HG03196 (cell line): ENCODE measurements around the gene IFITM2.
A peak's percentile ranks its signal among the peaks of the same experiment; 100 is the strongest.
"Not testable (repeated sequence)": the region's sequence is repeated elsewhere in the genome, so short reads cannot be mapped to it uniquely, and the experiment has no call there.

ENCODE experiments used
- ATAC-seq: cut with Tn5 transposase; IDR thresholded peaks from one replicate; pipeline ENCODE4 v1.9.1; 2021; ENCODE audit not compliant: unreplicated experiment

The IFITM2 gene

DNA sequence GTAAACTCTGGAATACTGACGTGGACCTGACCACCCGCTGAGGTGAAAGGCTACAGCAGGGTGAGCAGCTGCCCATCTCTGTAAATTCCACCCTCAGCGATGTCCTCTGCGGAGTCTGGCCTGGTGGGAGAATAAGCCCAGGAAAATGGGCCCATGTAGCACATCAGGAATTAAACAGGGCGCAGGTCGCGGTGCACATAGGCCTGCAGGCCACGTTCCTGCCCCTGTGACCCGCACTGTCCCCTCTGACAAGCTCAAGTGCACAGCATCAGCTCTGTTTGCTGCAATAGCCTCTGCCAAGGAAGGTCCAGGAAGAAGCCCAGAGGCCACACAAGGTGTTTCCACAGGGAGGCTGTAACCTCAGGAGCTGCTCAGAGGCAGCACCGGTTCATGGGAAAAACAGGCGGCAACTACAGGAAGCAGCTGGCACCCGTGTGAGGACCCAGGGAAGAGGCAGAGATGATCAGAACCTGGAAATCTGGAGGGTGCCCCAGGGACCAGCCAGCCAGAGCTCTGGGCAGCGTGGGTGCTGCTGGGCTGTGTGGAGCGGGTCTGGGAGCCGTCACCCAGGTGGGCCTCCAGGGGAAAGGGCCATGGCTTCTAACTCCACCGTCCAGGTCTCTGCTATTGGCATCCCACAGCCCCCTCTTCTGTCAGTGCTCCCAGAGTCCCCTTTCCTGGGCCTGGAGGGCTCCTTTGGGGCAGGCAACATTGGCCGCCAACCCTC, 808 bp upstream of the IFITM2 start:
- no peak for ATAC-seq

DNA sequence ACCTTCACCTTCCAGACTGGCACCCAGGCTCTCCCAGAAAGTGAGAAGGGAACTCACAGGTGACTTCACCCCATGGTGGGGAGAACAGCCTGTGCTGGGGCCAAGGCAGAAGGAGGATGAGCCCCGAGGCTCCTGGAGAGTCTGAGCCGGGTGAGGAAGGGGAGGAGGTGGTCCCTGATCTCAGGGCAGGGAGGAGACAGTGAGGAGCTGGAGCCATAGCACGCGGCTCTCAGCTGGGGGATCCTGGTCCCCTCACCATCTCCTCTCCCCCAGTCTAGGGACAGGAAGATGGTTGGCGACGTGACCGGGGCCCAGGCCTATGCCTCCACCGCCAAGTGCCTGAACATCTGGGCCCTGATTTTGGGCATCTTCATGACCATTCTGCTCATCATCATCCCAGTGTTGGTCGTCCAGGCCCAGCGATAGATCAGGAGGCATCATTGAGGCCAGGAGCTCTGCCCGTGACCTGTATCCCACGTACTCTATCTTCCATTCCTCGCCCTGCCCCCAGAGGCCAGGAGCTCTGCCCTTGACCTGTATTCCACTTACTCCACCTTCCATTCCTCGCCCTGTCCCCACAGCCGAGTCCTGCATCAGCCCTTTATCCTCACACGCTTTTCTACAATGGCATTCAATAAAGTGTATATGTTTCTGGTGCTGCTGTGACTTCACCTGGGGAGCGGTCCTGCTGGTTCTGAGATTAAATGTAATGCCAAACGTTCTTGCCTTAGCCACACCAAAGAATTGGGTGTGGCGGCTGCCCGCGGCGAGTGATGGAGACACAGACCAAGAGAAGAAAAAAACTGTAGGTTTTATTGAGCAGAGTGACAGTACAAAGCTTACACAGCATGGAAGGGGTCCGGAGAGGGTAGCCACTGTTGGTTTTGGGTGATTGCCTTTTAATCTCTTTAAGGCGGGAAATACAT, 1.4 kb downstream of the IFITM2 start:
- not testable (repeated sequence) for ATAC-seq

DNA sequence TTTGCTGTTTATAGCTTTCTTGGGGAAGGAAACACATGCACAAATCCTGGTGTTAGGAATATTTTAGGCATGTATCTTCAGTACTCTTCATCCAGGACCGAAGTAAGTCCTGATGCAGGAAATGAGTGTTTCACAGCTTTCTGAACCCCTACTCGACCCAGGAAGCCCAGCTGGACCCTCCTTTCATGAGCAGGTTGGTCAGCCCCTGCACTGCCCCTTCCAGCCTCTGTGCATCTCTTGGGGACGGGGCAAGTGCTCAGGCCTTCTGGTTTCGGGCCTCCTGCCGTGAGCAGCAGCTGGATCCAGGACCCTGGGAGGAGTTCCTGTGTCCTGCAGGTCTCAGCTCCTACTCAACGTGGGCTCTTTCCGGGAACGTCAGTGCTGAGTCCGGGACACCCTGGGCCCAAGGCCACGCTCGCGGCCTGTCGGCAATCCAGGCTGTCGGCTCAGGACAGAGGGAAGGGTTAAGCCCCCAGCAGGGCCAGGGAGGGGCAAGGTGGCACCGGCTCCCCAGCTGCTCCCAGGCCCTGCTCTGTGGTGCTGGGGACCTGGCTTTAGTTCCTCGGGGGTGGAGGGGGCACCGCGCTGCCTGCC, 2.5 kb downstream of the IFITM2 start:
- ATAC-seq: not testable (repeated sequence)

DNA sequence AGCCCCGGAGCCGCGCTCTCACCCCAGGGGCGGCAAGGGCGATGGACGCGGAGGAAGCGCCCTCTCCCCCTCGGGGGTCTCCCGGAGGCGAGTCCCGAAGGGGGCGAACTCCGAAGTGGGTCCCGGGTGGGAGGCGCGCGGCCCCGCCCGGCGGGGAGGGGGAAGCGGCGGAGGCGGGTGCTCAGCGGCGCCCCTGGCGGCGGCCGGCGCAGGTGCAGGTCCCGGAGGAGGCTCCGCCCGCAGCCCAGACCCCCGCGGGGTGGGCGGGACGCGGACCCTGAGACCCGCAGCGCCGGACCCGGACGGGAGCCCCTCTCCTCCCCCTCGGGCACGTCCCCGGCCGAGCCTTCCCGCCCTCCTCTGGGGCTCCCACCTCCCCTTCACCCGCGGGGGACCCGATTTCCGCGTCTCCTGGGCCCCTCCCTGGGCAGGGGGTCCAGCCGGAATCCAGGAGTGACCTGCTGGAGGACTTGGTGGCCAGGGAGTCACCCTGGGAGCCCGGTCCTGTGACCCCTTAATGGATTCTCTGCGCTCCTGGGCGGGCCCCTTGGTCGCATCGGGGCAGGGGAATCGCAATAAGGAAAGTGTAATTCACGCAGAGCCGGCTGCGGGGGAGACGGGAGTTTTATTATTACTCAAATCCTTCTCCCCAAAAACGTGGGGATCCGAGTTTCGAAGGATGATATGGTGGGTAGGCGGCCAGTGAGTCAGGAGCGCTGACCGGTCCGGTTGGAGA, 3.6 kb downstream of the IFITM2 start:
- ATAC-seq: peak; percentile 46

DNA sequence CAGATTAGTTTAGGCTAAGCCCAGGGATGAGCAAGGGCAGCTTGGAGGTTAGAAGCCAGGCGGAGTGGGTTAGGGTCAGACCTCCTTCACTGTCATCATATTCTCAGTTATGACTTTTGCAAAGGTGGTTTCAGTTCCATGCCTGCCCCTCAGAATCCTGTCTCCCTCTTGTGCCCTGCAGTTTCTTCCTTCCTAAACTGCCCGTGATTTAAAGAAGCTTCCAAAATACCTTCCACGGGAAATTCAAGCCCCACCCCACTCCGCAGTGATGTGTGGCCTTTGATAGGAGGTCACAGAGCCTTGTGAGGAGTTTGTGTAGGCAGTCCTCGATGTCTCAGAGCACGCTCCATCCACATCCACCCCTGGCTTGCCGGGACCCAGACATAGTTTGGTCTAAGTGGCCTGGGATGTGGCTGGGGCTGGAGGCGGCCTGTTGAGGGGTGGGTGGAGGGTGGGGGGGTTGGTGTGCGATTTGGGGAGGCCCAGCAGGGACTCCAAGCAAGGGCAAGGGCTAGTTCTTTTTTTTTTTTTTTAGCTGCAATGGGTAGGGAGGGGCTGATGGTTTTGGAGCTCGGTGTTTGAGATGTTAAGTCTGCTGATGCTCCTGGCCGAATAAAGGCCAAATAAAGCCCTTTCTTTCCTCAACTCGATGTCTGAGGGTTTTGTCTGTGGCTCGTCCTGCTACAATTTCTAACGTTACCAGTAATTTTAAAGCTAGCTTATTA, 4.6 kb downstream of the IFITM2 start:
- ATAC-seq: no peak

DNA sequence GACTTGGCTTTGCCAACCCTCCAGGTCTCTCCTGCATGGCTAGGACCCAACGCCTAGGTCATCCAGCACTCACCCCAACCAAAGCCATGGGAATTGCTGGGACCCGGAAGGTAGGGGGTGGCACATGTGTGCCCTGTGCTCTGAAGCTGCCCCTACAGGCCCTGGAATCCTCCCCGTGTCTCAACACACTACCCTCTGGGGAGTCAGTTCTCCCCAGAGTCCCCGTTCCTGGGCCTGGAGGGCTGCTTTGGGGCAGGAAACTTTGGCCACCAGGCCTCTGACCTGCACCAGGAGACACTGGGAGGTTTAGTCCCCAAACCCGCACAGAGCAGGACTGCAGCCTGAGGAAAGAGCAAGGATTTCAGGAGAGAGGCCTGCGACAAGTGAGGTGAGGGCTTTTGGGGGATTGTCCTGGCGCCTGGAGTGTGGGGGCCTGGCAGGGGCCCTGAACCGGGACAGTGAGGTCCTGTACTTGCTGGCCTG, 5.7 kb downstream of the IFITM2 start:
- no peak for ATAC-seq

DNA sequence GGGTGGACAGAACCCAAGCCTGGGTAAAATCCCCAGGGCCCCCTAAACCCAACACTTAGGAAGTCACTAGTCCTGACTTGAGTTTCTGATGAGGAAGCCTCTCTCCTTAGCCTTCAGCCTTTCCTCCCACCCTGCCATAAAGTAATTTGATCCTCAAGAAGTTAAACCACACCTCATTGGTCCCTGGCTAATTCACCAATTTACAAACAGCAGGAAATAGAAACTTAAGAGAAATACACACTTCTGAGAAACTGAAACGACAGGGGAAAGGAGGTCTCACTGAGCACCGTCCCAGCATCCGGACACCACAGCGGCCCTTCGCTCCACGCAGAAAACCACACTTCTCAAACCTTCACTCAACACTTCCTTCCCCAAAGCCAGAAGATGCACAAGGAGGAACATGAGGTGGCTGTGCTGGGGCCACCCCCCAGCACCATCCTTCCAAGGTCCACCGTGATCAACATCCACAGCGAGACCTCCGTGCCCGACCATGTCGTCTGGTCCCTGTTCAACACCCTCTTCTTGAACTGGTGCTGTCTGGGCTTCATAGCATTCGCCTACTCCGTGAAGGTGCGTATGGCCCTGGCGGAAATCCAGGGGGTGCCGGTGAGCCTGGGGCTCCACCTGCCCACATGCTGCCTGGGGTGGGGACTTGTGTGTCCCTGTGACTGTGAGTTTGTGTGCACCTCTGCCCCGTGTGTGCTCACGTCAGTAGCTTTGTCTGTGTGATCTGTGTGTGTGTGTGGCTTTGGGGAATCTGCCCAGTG, 6.4 kb downstream of the IFITM2 start, which contains the start of gene IFITM1:
Gene IFITM1, plus strand, starts transcription at position 254 of the 767 bp plus-strand sequence. Its CDS starts 131 bp downstream, at position 385.
- ATAC-seq: no peak

DNA sequence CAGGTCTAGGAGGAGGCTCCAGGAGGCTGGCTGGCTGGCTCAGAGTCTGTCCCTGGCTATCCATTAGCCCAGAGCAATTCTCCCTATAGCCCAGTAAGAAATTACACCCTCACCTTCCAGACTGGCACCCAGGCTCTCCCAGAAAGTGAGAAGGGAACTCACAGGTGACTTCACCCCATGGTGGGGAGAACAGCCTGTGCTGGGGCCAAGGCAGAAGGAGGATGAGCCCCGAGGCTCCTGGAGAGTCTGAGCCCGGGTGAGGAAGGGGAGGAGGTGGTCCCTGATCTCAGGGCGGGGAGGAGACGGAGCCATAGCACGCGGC, 6.9 kb downstream of the IFITM2 start:
- ATAC-seq: not testable (repeated sequence)

DNA sequence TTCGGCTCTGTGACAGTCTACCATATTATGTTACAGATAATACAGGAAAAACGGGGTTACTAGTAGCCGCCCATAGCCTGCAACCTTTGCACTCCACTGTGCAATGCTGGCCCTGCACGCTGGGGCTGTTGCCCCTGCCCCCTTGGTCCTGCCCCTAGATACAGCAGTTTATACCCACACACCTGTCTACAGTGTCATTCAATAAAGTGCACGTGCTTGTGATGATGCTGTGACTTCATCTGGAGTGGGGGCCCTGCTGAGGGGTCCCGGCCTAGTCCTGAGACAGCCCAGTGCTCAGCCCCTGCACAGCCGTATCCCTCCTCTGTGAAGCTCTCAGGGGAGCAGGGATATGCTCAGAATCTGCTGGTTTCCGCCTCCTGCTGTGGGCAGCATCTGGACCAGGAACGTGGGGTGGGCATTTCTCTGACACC, 7.5 kb downstream of the IFITM2 start:
- ATAC-seq: no peak

DNA sequence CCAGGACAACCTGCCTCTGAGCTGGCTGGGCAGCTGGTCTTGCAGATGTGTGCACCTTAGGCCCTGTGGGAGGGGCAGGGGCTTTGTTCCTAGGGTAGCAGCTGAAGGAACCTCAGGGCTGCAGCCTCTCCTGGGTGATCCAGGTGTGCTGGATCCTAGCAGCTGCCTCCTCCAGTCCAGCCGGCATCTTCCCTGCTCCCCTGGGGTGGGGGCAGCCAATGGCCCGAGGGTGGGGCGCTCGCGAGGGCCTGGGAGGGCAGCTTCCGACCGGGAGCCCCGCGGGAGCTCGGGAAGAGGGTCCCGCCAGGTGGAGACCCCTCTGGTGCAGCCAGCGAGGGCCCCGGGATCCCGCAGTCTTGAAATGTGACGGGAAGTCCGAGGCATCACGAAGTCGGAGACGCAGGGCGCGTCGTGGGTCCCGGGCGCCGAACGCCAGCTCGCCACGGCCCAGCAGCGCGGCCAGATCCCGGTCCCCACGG, 7.9 kb downstream of the IFITM2 start:
- ATAC-seq: no peak

DNA sequence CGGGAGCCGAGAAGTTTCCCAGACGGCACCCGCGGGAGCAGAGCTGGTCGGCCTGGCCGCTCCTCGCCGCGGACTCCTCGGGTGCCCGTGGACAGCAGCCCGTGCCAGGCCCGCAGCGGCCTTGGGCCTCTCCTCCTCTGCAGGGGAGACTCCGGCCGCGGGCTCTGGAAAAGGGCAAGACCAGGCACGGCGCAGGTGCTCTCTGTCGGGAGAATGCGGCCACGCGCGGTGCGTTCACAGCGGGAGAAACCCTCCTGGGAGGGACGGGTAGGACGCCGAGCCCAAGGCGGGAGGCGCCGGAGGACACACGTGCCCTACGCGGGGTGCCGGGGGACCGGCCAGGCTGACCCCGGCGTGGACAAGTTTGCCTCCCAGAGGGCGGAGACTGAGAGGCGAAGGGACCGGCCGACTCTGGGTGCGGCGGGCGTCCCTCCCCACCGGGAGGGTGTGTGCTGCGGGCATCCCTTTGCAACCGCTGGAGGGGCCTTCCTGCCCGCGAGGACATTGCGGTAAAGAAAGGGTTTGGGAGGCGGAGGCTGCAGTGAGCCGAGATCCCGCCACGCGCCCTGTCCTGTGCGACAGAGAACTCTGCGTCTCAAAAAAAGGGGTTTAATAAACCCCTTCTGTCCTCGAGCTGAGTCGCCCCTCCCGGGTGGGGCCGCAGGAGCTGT, 8.6 kb downstream of the IFITM2 start:
- ATAC-seq: no peak

DNA sequence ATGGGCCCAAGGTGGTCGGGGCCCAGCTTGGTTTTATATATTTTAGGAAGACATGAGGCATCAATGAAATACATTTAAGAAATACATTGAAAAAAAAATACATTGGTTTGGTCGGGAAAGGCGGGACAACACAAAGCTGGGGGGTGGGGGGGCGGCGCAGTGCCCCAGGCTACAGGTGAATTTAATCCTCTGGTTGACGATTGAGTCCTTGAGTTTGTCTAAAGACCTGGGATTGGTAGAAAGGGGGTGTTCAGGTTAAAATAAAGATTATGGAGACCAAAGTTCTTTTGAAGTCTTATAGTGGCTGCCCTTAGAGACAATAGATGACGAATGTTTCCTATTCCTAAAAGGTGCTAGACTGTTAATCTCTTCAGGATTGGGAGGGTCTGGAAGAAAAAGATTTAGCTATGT, 9.3 kb downstream of the IFITM2 start:
- no peak for ATAC-seq

DNA sequence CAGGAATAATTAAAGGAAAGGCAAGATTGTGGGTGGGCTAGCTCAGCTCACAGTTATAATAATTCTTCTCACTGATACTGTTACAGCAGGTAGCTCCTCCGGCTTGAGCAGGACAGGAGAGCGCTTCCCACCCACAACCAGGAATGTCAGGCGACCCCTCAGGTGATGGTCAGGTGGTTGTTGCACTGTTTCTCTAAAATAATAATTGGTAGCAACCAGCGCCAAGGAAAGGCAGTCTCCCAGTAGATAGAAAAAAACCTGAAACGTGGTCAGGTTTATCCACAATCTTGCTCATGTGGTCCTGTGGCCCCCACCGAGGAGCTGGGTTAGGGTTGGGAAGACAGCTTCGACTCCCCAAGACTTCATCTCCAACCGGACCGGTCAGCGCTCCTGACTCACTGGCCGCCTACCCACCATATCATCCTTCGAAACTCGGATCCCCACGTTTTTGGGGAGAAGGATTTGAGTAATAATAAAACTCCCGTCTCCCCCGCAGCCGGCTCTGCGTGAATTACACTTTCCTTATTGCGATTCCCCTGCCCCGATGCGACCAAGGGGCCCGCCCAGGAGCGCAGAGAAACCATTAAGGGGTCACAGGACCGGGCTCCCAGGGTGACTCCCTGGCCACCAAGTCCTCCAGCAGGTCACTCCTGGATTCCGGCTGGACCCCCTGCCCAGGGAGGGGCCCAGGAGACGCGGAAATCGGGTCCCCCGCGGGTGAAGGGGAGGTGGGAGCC, 10.2 kb downstream of the IFITM2 start:
- ATAC-seq: not testable (repeated sequence)

DNA sequence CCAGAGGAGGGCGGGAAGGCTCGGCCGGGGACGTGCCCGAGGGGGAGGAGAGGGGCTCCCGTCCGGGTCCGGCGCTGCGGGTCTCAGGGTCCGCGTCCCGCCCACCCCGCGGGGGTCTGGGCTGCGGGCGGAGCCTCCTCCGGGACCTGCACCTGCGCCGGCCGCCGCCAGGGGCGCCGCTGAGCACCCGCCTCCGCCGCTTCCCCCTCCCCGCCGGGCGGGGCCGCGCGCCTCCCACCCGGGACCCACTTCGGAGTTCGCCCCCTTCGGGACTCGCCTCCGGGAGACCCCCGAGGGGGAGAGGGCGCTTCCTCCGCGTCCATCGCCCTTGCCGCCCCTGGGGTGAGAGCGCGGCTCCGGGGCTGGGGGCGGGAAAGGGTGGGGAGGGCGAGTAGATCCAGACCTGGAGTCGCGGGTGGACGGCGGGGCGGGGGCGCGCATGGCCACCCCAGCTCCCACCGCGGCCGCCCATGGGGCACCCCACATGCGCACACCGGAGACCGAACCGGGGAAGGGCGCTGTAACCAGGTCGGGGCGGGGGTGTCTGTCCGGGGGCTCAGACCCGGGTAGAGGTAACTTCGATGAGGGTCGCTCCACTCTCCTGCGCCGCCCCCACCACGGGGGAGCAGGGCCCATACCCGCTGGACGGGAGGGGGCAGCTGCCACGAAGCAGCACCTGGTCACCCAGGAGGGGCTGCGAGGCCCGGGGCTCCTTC, 10.9 kb downstream of the IFITM2 start:
- ATAC-seq: peak; percentile 51

DNA sequence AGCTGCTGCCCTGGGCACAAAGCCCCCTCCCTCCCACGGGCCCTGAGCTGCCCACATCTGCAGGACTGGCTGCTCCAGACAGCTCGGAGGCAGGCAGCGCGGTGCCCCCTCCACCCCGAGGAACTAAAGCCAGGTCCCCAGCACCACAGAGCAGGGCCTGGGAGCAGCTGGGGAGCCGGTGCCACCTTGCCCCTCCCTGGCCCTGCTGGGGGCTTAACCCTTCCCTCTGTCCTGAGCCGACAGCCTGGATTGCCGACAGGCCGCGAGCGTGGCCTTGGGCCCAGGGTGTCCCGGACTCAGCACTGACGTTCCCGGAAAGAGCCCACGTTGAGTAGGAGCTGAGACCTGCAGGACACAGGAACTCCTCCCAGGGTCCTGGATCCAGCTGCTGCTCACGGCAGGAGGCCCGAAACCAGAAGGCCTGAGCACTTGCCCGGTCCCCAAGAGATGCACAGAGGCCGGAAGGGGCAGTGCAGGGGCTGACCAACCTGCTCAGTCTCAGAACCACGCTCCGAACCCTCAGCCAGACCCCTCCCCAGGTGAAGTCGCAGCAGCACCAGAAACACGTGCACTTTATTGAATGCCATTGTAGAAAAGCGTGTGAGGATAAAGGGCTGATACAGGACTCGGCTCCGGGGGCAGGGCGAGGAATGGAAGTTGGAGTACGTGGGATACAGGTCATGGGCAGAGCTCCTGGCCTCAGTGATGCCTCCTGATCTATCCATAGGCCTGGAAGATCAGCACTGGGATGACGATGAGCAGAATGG, 11.7 kb downstream of the IFITM2 start:
- ATAC-seq: peak; percentile 15

DNA sequence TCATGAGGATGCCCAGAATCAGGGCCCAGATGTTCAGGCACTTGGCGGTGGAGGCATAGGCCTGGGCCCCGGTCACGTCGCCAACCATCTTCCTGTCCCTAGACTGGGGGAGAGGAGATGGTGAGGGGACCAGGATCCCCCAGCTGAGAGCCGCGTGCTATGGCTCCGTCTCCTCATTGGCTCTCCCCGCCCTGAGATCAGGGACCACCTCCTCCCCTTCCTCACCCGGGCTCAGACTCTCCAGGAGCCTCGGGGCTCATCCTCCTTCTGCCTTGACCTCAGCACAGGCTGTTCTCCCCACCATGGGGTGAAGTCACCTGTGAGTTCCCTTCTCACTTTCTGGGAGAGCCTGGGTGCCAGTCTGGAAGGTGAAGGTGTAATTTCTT, 12.3 kb downstream of the IFITM2 start:
- not testable (repeated sequence) for ATAC-seq

DNA sequence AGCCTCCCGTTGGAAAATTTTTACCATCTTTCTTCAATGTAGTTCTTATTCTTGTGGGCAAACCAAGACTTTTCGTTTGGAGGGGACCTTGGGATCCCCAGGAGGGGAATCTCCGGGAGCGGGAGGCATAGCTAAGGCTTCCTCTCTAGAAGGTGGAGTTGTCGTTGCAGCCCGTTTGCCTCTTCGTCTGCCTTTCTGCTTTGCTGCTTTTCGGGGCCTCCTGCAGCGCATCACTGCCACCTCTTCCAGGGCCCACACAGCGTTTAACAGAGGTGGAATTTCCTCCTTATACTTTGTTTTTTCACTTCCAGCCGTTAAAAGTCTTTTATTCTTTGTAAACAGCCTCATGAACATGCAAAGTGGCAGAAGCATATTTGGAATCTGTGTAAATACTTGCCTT, 16.5 kb downstream of the IFITM2 start:
- no peak for ATAC-seq
